HCT116 (cell line): ENCODE results near the gene MAST4.

ENCODE experiments used
- CEBPB ChIP-seq: IDR thresholded peaks from 2 replicates; pipeline ENCODE4 v1.6.1; 2012; ENCODE audit warnings: low read depth
- EGR1 ChIP-seq: IDR thresholded peaks from 2 replicates; pipeline ENCODE4 v1.6.1; 2012; ENCODE audit warnings: low read depth
- ELF1 ChIP-seq: IDR thresholded peaks from 2 replicates; pipeline ENCODE4 v1.6.1; 2012; ENCODE audit warnings: low read depth, borderline replicate concordance
- EZH2 ChIP-seq: fragments of 200-600 bp; sonication (generic); IDR thresholded peaks from 2 replicates; pipeline ENCODE4 v1.6.1; 2017; ENCODE audit warnings: antibody characterized with exemption, mixed run types
- EZH2phosphoT487 ChIP-seq: fragments of 200-600 bp; IDR thresholded peaks from 2 replicates; pipeline ENCODE4 v1.6.1; 2018; ENCODE audit warnings: antibody characterized with exemption, borderline replicate concordance
- JUND ChIP-seq: IDR thresholded peaks from 2 replicates; pipeline ENCODE4 v1.6.1; 2012
- POLR2A ChIP-seq: IDR thresholded peaks from 2 replicates; pipeline ENCODE4 v1.7.0; 2011; ENCODE audit warnings: borderline replicate concordance; ENCODE audit not compliant: insufficient read depth, insufficient read length; ENCODE audit errors: extremely low read depth
- POLR2AphosphoS5 ChIP-seq: IDR thresholded peaks from 2 replicates; pipeline ENCODE4 v1.6.1; 2011; ENCODE audit warnings: mild to moderate bottlenecking, low read depth, low read length, moderate library complexity
- SP1 ChIP-seq: IDR thresholded peaks from 2 replicates; pipeline ENCODE4 v1.6.1; 2012; ENCODE audit warnings: low read depth
- YY1 ChIP-seq: IDR thresholded peaks from 2 replicates; pipeline ENCODE4 v1.6.1; 2011; ENCODE audit warnings: low read length, low read depth, moderate library complexity, mild to moderate bottlenecking; ENCODE audit not compliant: insufficient replicate concordance; ENCODE audit errors: extremely low read depth
- ZFX ChIP-seq: fragments of 450-650 bp; IDR thresholded peaks from 2 replicates; pipeline ENCODE4 v1.6.1; 2017
- TF ChIP-seq, protein P1 (sequence below), 3 experiments: fragments of 200-600 bp in 1 of 3; sonication (generic) in 1 of 3; IDR thresholded peaks in 2 of 3; conservative IDR thresholded peaks in 1 of 3; 2 replicates each; pipeline ENCODE4 v1.5.1; 2012 to 2017; ENCODE audit warnings: low read depth in 2 of 3, low read length in 2 of 3, antibody characterized with exemption in 1 of 3, borderline replicate concordance in 1 of 3, control low read depth in 1 of 3, mild to moderate bottlenecking in 1 of 3, mixed read lengths in 1 of 3, mixed run types in 1 of 3, moderate library complexity in 1 of 3; ENCODE audit not compliant: insufficient read depth in 1 of 3
- TF ChIP-seq, protein P2 (sequence below): IDR thresholded peaks from 2 replicates; pipeline ENCODE4 v1.6.1; 2012
- TF ChIP-seq, protein P3 (sequence below): IDR thresholded peaks from 2 replicates; pipeline ENCODE4 v1.6.1; 2012; ENCODE audit warnings: low read depth

- TF ChIP-seq EZH2: no peak
- no peak for TF ChIP-seq EGR1
- TF ChIP-seq, protein P1, sequence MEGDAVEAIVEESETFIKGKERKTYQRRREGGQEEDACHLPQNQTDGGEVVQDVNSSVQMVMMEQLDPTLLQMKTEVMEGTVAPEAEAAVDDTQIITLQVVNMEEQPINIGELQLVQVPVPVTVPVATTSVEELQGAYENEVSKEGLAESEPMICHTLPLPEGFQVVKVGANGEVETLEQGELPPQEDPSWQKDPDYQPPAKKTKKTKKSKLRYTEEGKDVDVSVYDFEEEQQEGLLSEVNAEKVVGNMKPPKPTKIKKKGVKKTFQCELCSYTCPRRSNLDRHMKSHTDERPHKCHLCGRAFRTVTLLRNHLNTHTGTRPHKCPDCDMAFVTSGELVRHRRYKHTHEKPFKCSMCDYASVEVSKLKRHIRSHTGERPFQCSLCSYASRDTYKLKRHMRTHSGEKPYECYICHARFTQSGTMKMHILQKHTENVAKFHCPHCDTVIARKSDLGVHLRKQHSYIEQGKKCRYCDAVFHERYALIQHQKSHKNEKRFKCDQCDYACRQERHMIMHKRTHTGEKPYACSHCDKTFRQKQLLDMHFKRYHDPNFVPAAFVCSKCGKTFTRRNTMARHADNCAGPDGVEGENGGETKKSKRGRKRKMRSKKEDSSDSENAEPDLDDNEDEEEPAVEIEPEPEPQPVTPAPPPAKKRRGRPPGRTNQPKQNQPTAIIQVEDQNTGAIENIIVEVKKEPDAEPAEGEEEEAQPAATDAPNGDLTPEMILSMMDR (IDR thresholded peaks at IDR 0.05 in 2 of 3, conservative IDR thresholded peaks at IDR 0.05 in 1 of 3; ENCODE audit: borderline replicate concordance in 1 of 3, insufficient read depth in 1 of 3, low read depth in 2 of 3, low read length in 2 of 3): no peak
- no peak for TF ChIP-seq YY1
- TF ChIP-seq, protein P2, sequence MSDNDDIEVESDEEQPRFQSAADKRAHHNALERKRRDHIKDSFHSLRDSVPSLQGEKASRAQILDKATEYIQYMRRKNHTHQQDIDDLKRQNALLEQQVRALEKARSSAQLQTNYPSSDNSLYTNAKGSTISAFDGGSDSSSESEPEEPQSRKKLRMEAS: no peak
- TF ChIP-seq, protein P3, sequence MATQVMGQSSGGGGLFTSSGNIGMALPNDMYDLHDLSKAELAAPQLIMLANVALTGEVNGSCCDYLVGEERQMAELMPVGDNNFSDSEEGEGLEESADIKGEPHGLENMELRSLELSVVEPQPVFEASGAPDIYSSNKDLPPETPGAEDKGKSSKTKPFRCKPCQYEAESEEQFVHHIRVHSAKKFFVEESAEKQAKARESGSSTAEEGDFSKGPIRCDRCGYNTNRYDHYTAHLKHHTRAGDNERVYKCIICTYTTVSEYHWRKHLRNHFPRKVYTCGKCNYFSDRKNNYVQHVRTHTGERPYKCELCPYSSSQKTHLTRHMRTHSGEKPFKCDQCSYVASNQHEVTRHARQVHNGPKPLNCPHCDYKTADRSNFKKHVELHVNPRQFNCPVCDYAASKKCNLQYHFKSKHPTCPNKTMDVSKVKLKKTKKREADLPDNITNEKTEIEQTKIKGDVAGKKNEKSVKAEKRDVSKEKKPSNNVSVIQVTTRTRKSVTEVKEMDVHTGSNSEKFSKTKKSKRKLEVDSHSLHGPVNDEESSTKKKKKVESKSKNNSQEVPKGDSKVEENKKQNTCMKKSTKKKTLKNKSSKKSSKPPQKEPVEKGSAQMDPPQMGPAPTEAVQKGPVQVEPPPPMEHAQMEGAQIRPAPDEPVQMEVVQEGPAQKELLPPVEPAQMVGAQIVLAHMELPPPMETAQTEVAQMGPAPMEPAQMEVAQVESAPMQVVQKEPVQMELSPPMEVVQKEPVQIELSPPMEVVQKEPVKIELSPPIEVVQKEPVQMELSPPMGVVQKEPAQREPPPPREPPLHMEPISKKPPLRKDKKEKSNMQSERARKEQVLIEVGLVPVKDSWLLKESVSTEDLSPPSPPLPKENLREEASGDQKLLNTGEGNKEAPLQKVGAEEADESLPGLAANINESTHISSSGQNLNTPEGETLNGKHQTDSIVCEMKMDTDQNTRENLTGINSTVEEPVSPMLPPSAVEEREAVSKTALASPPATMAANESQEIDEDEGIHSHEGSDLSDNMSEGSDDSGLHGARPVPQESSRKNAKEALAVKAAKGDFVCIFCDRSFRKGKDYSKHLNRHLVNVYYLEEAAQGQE: no peak
- TF ChIP-seq SP1: no peak
- TF ChIP-seq ELF1: no peak
- TF ChIP-seq POLR2AphosphoS5: no peak
- TF ChIP-seq EZH2phosphoT487: no peak
- TF ChIP-seq CEBPB: no peak
- no peak for TF ChIP-seq ZFX
- no peak for TF ChIP-seq POLR2A
- no peak for TF ChIP-seq JUND
These were observed 222.2 kb downstream of the MAST4 start for GRCh38 chr5:66818304-66818934.
